HEK293 (cell line): Measurements from ENCODE around the gene KIAA1210.

Source experiments
- ZBTB1 ChIP-seq: fragments of 450-650 bp; formaldehyde crosslinking; IDR thresholded peaks from 2 replicates; pipeline ENCODE4 v1.5.1; 2016; ENCODE audit warnings: missing biosample characterization, missing genetic modification characterization
- ZBTB48 ChIP-seq: fragments of 450-650 bp; formaldehyde crosslinking; IDR thresholded peaks from 2 replicates; pipeline ENCODE4 v1.5.1; 2016; ENCODE audit warnings: missing biosample characterization, missing genetic modification characterization
- ZFP37 ChIP-seq: fragments of 450-650 bp; formaldehyde crosslinking; IDR thresholded peaks from 2 replicates; pipeline ENCODE4 v1.5.1; 2016; ENCODE audit warnings: missing biosample characterization, missing genetic modification characterization
- ZNF335 ChIP-seq: fragments of 450-650 bp; formaldehyde crosslinking; conservative IDR thresholded peaks from 2 replicates; pipeline ENCODE4 v1.5.1; 2016; ENCODE audit warnings: missing biosample characterization, missing genetic modification characterization
- TF ChIP-seq, protein P1 (sequence below): fragments of 450-650 bp; formaldehyde crosslinking; IDR thresholded peaks from 2 replicates; pipeline ENCODE4 v1.5.1; 2016; ENCODE audit warnings: missing biosample characterization, missing genetic modification characterization
- TF ChIP-seq, protein P2 (sequence below): fragments of 450-650 bp; IDR thresholded peaks from 2 replicates; pipeline ENCODE4 v1.5.1; 2018; ENCODE audit warnings: missing biosample characterization, missing genetic modification characterization

DNA sequence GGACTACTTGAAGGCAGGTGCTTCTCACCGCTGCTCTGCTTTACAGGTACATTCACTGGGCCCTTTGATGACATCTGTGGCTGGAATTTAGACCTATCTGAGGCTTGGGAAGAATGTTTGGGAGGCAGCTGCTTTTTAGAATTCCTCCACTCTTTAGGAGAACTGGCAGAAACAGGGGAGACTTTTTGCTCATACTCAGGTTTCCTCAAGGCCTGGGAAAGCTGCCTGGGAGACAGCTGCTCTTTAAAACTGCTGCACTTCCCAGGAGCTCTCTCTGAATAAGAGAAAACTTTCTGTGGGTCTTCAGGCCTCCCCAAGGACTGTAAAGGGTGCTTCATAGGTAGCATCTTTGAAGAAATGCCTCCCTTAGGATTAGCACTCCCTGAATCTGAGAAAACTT lies 40.5 kb downstream of the KIAA1210 start:
- TF ChIP-seq, protein P1, sequence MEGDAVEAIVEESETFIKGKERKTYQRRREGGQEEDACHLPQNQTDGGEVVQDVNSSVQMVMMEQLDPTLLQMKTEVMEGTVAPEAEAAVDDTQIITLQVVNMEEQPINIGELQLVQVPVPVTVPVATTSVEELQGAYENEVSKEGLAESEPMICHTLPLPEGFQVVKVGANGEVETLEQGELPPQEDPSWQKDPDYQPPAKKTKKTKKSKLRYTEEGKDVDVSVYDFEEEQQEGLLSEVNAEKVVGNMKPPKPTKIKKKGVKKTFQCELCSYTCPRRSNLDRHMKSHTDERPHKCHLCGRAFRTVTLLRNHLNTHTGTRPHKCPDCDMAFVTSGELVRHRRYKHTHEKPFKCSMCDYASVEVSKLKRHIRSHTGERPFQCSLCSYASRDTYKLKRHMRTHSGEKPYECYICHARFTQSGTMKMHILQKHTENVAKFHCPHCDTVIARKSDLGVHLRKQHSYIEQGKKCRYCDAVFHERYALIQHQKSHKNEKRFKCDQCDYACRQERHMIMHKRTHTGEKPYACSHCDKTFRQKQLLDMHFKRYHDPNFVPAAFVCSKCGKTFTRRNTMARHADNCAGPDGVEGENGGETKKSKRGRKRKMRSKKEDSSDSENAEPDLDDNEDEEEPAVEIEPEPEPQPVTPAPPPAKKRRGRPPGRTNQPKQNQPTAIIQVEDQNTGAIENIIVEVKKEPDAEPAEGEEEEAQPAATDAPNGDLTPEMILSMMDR (tag by site-specific recombination), result no peak
- TF ChIP-seq ZBTB1 (tag by site-specific recombination), result no peak
- TF ChIP-seq, protein P2, sequence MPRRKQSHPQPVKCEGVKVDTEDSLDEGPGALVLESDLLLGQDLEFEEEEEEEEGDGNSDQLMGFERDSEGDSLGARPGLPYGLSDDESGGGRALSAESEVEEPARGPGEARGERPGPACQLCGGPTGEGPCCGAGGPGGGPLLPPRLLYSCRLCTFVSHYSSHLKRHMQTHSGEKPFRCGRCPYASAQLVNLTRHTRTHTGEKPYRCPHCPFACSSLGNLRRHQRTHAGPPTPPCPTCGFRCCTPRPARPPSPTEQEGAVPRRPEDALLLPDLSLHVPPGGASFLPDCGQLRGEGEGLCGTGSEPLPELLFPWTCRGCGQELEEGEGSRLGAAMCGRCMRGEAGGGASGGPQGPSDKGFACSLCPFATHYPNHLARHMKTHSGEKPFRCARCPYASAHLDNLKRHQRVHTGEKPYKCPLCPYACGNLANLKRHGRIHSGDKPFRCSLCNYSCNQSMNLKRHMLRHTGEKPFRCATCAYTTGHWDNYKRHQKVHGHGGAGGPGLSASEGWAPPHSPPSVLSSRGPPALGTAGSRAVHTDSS (tag by site-specific recombination), result no peak
- TF ChIP-seq ZBTB48 (tag by site-specific recombination), result no peak
- no peak for TF ChIP-seq ZFP37 (tag by site-specific recombination)
- no peak for TF ChIP-seq ZNF335 (tag by site-specific recombination)
